ENCODE results near the gene RPS23.

Gene RPS23

DNA sequence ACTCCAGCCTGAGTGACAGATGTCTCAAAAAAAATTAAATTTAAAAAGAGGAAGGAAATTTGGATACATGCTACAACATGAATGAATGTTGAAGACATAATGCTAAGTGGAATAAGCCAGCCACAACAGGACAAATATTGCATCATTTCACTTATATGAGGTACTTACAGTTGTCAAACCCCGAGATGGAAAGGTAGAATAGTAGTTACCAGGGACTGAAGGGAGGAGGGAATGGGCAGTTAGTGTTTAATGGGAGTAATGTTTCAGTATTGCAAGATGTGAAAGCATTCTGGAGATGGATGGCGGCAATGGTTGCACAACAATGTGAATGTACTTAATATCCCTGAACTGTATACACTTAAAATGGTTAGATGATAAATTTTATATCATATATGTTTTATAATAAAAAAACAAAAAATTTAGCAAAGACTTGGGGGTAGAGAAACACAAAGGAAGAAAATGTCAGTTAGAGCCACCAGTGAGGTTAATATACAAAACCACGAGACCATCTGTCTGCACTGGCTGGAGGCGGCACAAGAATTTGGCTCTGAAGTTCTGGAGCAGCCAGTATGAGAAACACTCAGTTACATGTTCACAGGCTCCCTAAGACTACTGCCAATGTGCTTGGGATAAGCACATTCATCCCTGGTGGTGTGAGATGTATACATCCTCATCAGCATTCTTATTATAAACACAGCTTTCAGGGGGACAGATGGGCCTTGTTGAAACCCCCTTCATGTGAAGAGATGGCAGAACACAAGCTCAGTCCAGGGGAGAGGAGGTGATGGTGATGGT is 37.0 kb upstream of the RPS23 start:
- no peak overlapping the region for H3K27ac ChIP-seq
- TF ChIP-seq ZFX (IDR thresholded peaks at IDR 0.05), result no peak
- TF ChIP-seq CTCF (conservative IDR thresholded peaks at IDR 0.05), result no peak

DNA sequence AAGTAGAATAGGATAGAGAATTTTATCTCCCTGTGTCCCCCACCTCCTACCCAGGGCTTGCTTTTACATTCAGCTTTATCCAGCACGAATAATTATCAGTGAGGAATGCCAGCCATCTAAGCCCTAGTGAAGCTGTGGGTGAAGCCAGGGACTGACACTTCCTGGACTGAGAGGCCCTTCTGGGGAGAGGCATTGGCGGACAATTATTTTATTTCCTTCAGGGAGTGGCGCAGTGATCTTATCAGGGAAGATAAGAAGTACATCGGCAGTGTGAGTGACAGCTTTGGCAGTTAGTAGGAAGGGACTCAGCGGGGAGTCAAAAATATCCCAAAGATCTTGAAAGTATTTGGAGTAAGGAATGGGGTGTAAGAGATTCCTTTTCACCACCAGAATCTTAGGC is 34.9 kb upstream of the RPS23 start:
- TF ChIP-seq CTCF (conservative IDR thresholded peaks at IDR 0.05) (no peak), ZFX (IDR thresholded peaks at IDR 0.05) (no peak)
- no peak overlapping the region for H3K27ac ChIP-seq

- H3K27ac ChIP-seq, result no peak overlapping the region
- TF ChIP-seq ZFX (IDR thresholded peaks at IDR 0.05) (no peak), CTCF (conservative IDR thresholded peaks at IDR 0.05) (peak; percentile 94)
Observed at GRCh38 chr5:82312373-82312856, 34.3 kb upstream of the RPS23 start.

DNA sequence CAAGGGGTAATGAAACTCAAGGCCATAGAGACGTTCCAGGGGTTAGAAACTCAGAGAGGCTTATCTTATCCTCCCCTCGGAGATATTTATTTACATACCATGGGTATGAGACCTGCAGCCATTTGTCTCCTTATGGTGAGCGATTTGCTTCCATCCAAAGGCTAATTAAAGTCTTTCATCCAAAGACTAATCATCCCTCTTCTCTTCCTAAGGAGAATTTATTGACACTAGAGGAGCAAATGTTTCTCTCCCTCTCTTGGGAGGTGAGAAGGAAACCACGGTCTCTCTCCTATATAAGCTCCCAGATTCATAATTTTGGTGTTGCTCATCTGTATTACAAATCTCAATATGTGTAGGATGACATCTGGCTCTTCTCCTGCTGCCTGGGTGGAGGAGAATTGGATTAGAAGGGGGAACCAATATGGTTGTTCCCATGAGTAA is 31.0 kb upstream of the RPS23 start:
- TF ChIP-seq ZFX (IDR thresholded peaks at IDR 0.05) (no peak), CTCF (conservative IDR thresholded peaks at IDR 0.05) (no peak)
- H3K27ac ChIP-seq, result no peak overlapping the region

GRCh38 chr5:82308416-82308815 is 30.3 kb upstream of the RPS23 start:
- TF ChIP-seq ZFX (IDR thresholded peaks at IDR 0.05), result no peak
- TF ChIP-seq CTCF (conservative IDR thresholded peaks at IDR 0.05), result no peak
- H3K27ac ChIP-seq, result no peak overlapping the region

- no peak overlapping the region for H3K27ac ChIP-seq
- TF ChIP-seq ZFX (IDR thresholded peaks at IDR 0.05) (no peak), CTCF (conservative IDR thresholded peaks at IDR 0.05) (no peak)
Observed at GRCh38 chr5:82307451-82307850, 29.3 kb upstream of the RPS23 start.

- no peak for TF ChIP-seq CTCF (conservative IDR thresholded peaks at IDR 0.05)
- no peak for TF ChIP-seq ZFX (IDR thresholded peaks at IDR 0.05)
- no peak overlapping the region for H3K27ac ChIP-seq
Observed at GRCh38 chr5:82306151-82306550, 28.0 kb upstream of the RPS23 start.

Measured in C4-2B (cell line).